Retina (tissue), 1 donor: ENCODE results near the gene ANKS1A.
"Not testable (repeated sequence)": the region's sequence is repeated elsewhere in the genome, so short reads cannot be mapped to it uniquely, and the experiment has no call there.

Experiments
- DNase-seq: peaks from one replicate; pipeline ENCODE4 v3.0.0-alpha.2; 2016

The ANKS1A gene

GRCh38 chr6:34884996-34885395, 4.1 kb upstream of the ANKS1A start:
- DNase-seq, result no peak

GRCh38 chr6:34885837-34886236, 3.2 kb upstream of the ANKS1A start:
- not testable (repeated sequence) for DNase-seq

- peak; percentile 94 for DNase-seq
Observed at GRCh38 chr6:34887753-34888513, 1.1 kb upstream of the ANKS1A start, which contains the start of gene TAF11. Gene TAF11 (minus strand): TSS chr6:34888042. CDS start chr6:34887957, 85 bp downstream.

GRCh38 chr6:34888514-34888856, 570 bp upstream of the ANKS1A start:
- DNase-seq, result no peak

- no peak for DNase-seq
Observed at GRCh38 chr6:34890533-34890925, 1.5 kb downstream of the ANKS1A start.

GRCh38 chr6:34891296-34891695, 2.2 kb downstream of the ANKS1A start:
- DNase-seq, result no peak

GRCh38 chr6:34894693-34895092, 5.6 kb downstream of the ANKS1A start:
- no peak for DNase-seq

- no peak for DNase-seq
Observed at GRCh38 chr6:34897130-34897529, 8.1 kb downstream of the ANKS1A start.

- DNase-seq, result no peak
Observed at GRCh38 chr6:34897716-34898115, 8.7 kb downstream of the ANKS1A start.

- DNase-seq, result not testable (repeated sequence)
Observed at GRCh38 chr6:34899748-34900147, 10.7 kb downstream of the ANKS1A start.

- no peak for DNase-seq
Observed at GRCh38 chr6:34900321-34901031, 11.4 kb downstream of the ANKS1A start.

GRCh38 chr6:34901930-34902329, 12.9 kb downstream of the ANKS1A start:
- no peak for DNase-seq

- no peak for DNase-seq
Observed at GRCh38 chr6:34904990-34905613, 16.0 kb downstream of the ANKS1A start.

GRCh38 chr6:34906826-34907225, 17.8 kb downstream of the ANKS1A start:
- DNase-seq, result no peak

- no peak for DNase-seq
Observed at GRCh38 chr6:34908194-34908593, 19.1 kb downstream of the ANKS1A start.

GRCh38 chr6:34909320-34909883, 20.3 kb downstream of the ANKS1A start:
- DNase-seq, result no peak

GRCh38 chr6:34911822-34912221, 22.8 kb downstream of the ANKS1A start:
- DNase-seq, result no peak

- no peak for DNase-seq
Observed at GRCh38 chr6:34912715-34913464, 23.8 kb downstream of the ANKS1A start.

GRCh38 chr6:34914358-34914757, 25.3 kb downstream of the ANKS1A start:
- no peak for DNase-seq

- DNase-seq, result no peak
Observed at GRCh38 chr6:34916348-34916967, 27.4 kb downstream of the ANKS1A start.

- DNase-seq, result no peak
Observed at GRCh38 chr6:34917626-34918285, 28.7 kb downstream of the ANKS1A start.

GRCh38 chr6:34919651-34920050, 30.6 kb downstream of the ANKS1A start:
- DNase-seq, result no peak
